Stimulated activated CD4-positive, alpha-beta T cell treated with anti-CD3 and anti-CD28 coated beads, TNF-alpha, amount 100 ng/mL, for 4 hours (primary cell): ENCODE measurements around the gene CTBP1.

Source experiments
- DNase-seq, 3 experiments: peaks; one replicate each; pipeline ENCODE4 v3.0.0-alpha.2; 2020; ENCODE audit warnings: low read depth in 3 of 3

CTBP1 gene

GRCh38 chr4:1196421-1197183, 52.3 kb downstream of the CTBP1 start:
- DNase-seq: no peak

DNA sequence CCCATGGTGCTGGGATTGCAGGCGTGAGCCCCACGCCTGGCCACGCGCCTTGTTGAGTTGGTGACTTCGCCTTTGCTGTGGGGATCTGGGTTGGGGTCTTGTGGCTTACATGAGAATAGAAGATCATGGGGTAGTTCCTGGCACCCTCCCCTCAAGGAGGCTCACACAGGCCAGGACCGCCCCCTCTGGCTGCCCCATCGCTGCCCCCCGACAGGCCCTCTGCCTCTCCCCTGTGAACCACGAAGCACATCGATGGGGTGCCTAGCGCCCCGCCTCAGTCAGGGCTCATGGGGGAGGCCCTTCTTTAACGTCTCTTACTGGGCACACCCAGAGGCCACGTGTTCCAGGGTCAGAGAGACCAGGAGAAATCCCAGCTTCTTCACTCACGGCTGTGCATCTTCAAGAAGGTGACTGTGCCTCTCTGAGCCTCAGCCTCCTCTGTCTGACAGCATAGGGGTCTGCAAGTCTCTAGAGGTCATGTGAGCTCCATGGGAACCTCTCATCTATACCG, 53.0 kb downstream of the CTBP1 start:
- no peak for DNase-seq

DNA sequence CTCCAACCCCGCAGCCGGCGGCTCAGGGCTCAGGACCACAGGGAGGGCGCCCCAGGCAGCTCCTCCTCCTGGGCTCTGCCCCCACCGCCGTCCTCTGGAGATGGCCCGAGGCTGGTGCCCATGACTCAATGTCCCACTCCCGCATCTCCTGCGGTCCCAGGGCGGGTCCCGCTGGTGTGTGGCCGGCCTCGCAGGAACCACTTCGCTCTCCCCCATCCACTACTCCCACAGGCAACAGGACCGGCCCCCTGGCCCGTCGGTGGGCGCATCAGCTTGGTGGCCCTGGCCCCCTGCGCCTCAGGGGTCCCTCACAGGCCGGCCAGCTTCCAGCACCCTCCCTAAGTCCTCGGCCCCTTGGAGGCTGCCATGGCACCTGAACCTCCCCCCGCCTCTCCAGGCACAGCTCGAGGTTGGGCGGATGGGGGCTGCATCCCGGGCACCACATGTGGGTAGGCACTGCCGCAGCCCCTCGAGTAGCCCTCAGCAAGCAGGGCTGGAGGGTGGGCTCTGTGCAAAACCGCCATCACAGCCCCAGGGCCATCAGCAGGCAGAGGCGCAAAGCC, 53.7 kb downstream of the CTBP1 start:
- no peak for DNase-seq

- no peak for DNase-seq
Observed at GRCh38 chr4:1194010-1194900, 54.7 kb downstream of the CTBP1 start.

- no peak for DNase-seq
Observed at GRCh38 chr4:1193206-1194009, 55.5 kb downstream of the CTBP1 start.

- no peak for DNase-seq
Observed at GRCh38 chr4:1192493-1193205, 56.3 kb downstream of the CTBP1 start.

DNA sequence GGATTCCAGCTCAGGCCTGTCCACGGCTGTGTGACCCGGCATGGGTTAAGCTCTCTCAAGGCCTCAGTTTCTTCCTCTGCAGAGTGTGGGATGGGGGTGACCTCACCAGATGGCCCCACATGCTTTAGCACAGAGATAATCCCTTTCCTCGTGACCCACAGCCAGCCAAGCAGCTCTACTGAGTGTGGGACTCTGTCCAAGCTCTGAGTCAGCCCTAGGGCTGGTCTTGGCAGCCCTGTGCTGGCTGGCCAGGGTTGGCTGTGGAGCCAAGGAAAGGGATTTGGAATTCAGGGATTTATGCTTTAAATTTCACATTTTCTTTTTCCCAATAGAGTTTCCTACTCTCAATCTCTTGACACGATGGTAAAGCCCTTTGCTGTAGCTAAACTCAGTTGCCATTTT, 56.8 kb downstream of the CTBP1 start:
- DNase-seq: no peak

DNA sequence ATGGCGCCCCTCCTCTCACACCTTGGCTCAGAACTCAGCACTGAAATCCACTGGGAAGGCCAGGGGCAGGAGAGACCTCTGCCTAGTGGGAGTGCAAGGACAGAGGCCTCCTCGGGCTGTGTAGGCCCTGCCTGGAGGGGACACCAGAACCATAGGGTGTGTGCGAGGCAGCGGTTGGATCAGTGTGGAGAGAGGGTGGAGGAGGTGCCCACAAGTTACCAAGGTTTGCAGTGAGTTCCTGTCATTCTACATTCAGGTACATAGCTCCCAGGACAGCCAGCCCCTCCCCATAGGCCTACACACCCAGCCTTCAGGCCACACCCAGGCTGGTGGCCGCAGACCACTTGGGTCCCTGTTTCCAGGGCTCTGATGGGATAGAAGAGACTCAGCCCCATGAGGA, 57.3 kb downstream of the CTBP1 start:
- DNase-seq: no peak

GRCh38 chr4:1187182-1187581, 61.7 kb downstream of the CTBP1 start:
- DNase-seq: no peak

GRCh38 chr4:1183985-1184773, 64.8 kb downstream of the CTBP1 start:
- DNase-seq: no peak

DNA sequence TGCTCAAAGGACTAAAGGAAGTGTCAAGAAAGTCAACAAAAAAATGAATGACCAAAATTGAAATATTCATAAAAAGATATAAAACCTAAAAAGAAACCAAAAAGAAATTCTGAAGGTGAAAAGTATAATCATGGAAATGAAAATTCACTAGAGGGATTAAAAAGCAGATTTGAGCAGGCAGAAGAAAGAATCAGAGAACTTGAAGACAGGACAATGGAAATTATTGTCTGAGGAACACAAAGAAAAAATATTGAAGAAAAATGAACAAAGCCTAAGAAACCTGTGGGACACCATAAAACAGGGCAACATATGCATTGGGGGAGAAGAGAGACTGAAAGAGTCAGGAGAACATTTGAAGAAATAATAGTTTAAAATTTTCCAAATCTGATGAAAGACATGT, 66.6 kb downstream of the CTBP1 start:
- DNase-seq: no peak

DNA sequence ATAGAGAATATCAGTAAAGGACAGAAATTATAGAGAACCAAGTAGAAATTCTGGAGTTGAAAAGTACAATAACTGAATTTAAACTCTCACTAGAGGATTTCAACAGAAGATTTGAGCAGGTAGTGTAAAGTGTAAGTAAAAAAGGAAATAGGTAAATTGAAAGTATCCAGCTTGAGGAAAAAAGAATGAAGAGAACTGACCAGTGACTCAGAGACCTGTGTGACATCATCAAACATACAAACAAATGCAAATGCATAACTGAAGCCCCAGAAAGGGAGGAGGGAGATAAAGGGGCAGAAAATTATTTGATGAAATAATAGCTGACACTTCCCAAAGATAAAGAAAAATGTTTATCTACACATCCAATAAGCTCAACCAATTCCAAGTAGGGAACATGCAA, 68.3 kb downstream of the CTBP1 start:
- DNase-seq: no peak

DNA sequence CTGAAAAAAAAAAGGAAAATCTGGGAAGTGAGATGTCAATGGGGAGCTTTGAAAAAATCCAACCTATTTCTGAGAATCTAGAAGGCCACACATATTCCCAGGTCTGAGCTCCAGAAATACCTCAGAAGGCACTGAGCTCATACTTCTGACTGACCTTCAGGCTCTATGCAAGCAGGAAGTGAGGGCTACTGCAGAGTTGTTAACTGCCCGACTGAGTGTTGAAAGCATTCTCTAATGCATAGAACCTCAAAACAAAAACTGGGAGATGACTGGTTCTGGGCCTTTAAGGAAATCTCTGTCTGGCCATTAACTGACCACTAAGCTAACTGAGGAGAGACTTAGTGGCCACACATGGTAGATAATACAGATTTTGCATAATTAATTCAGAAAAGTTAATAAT, 69.0 kb downstream of the CTBP1 start:
- DNase-seq: no peak

GRCh38 chr4:1179089-1179441, 69.9 kb downstream of the CTBP1 start:
- no peak for DNase-seq

DNA sequence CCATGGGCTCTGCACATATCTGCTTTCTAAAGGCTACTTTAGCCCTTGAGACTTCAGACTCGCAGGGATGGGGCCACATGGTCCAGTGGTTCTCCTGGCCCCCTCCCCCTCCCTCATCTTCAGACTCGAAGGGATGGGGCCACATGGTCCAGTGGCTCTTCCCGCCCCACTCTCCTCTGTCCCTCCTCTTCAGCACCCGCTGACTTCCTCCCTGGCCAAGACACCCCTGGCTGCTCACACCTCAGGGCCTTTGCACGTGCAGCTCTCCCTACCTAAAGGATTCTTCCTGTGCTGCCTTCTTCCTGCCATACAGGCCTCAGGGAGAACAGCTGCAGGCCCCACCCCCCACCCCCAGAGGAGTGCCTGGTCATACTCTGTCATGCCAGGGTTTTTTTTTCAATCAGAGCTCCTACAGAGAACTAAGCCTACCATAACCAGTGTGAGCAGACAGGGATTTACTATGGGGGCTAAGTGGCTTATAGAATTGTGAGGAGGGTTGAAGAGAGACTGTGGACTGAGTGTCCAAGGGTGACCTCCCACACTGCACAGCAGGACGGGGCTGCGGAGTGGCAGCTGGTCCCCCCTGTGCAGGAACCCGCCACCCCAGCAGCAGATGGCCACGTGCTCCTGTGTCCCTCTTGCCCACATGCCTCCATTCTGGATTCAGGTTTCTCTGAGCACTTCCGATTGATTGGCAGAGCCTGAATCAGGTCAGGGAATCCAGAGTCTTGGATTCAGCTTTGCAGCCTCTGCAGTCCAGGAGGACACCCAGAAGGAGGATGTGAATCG, 70.4 kb downstream of the CTBP1 start:
- DNase-seq: no peak

DNA sequence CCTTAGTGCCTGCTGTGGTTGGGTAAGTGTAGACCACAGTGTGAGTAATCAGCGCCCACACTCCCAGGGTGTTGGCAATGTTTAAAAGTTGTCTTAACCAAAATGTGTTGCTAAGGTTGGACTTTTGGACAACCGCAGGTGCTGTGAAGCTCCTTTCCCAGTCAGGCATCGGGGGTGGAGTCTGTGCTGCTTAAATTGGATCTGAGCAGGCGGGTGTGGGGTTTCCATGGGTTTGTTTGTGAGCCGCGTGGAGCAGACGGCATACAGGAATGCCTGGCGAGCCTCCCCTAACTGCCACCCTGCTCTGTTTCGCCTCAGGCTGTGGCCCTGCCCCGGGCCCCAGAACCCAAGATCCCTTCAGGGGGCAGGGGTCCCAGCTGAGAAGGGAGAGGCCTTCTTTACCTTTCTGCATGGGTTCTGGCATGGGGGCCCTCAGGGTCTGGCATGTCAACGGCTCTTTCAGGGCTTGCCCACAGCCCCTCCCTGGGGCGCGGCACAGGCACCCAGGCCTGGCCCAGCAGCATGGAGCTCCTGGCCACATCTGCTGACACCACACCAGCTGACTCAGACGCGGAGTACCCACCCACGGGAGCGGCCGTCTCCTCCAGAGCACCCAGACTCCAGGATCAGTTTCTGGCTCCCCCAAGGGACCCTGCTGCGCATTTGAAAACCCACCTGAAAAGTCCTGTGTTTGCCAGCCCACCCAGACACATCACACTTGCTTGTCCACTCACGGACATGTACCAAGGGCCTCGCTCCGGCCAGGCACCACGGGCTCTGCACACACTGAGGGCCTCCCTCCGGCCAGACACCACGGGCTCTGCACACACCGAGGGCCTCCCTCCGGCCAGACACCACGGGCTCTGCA, 71.4 kb downstream of the CTBP1 start:
- no peak for DNase-seq

- no peak for DNase-seq
Observed at GRCh38 chr4:1176398-1177273, 72.3 kb downstream of the CTBP1 start.
